Activated CD4-positive, CD25-positive, alpha-beta regulatory T cell treated with anti-CD3 and anti-CD28 coated beads, Interleukin-2, amount 50 U/mL, for 72 hours (primary cell): Measurements from ENCODE around the gene FBXL19.
A peak's percentile ranks its signal among the peaks of the same experiment; 100 is the strongest.
"Not testable (repeated sequence)": the region's sequence is repeated elsewhere in the genome, so short reads cannot be mapped to it uniquely, and the experiment has no call there.

ENCODE experiments used
- DNase-seq: peaks from one replicate; pipeline ENCODE4 v3.0.0; 2021

Gene FBXL19

DNA sequence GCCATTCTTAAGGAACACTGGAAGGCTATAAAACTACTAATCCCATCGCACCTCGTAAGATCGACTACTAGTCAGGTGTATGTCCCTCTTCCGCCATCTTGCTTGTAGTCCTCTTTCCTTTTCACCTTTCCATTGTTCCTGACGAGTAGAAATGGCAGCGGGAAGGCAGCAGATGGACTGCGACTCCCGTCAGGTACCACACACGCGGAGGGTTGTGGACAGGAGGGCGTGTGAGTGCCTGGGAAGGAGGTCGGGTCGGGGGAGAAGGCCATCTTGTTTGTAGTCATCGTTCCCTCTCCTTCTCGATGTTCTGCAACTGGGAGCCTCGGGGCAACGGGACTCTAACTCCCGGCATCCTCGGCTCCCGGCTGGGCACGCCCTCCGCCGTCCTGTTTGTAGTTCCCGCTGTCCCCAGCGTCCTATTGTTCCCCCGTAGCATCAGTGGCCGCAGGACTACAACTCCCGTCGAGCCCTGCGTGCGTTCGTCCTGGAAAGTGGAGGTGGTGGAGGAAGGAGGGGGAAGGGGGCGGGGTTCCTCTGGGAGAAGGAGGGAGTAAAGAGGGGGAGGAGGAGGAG lies 324 bp upstream of the FBXL19 start:
- DNase-seq: peak; percentile 90

- no peak for DNase-seq
These were observed 922 bp downstream of the FBXL19 start for GRCh38 chr16:30924076-30924912.

DNA sequence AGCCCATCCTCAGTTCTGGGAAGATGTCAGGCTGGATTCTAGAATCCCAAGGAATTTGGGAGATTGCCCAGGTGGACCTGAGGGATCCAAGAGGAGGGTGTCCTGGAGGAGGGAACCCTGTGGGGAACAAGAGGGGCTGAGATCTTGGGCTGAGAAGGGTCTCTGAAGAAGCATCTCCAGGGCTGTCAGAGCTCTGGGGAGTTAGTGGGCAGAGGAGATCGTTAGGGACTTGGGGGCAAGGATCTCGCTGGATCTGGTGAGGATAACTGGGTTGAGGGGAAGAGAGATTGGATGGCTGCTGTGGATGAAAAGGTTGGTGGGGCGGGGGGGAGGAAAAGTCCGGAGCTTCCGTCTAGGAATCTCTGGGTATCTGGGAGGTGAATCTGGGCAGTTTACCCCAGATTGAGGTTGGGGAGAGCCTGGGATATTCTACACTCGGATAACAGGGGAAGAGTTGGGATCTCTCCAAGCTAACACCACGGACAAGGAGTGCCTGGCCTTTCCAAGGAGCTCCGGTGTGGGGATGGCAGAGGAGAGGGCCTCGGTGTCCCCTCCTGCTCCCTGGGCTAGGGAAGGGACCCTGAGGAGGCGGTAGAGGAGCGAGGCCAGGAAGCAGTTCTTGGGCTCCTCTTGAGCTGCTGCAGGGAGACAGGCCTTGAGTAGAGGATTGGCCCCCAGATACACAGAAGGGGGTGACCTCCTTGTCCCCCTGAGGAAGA lies 1.7 kb downstream of the FBXL19 start:
- no peak for DNase-seq

- no peak for DNase-seq
These were observed 2.2 kb downstream of the FBXL19 start for GRCh38 chr16:30925632-30925987.

- DNase-seq: no peak
These were observed 2.8 kb downstream of the FBXL19 start for GRCh38 chr16:30925995-30926811.

DNA sequence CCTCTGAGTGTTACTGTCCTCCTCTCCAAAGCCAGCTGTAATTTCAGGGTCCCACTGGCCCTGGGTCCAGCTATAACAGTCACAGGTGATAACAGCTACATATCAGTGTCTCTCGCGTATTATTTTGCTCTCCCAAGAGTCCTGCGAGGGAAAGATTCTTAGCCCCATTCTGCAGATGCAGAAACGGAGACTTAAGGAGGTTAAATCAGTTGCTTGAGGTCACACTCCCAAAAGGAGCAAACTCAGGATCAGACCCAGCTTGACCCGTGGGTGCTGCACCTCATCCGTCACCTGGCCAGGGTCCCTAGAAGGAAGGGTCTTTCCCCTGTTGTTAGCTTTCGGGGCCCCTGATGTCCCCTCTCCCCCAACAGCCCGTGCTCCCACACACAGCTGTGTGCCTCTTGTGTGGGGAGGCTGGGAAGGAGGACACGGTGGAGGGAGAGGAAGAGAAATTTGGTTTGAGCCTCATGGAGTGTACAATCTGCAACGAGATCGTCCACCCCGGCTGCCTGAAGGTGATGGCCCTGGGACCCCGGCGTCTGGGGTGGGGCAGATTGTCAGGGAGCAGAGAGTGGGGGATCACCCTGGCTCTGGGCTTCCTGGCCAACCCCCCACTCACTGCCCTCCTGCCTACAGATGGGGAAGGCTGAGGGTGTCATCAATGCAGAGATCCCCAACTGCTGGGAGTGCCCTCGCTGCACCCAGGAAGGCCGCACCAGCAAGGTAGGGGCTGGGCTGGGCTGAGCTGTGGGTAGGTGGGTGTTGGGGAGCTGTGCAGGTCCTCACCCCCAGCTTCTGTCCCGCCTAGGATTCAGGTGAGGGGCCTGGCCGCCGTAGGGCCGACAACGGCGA lies 3.8 kb downstream of the FBXL19 start:
- DNase-seq: no peak

DNA sequence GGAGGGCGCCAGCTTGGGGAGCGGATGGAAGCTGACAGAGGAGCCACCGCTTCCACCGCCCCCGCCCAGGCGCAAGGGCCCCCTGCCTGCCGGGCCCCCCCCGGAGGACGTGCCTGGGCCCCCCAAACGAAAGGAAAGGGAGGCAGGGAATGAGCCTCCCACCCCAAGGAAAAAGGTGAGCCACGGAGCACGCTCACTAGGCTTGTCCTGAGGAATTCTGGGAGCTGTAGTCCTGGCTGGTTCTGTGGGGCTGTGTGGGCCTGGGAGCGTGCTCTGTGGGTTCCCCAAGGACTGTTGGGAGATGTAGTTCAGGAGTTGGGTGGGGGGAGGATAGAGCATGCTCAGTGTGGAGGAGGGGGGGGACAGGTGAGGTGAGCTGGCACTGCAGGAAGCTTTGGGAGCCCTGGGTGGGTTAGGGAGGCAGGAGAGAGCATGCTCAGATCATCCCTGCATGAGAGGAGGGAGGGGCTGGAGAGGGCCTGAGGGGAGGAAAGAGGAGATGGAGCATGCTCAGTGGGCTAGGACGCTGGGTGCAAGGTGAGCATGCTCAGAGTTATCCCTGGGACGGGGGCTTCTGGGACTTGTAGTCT lies 4.5 kb downstream of the FBXL19 start:
- no peak for DNase-seq

GRCh38 chr16:30928390-30928789 lies 5.0 kb downstream of the FBXL19 start:
- DNase-seq: no peak

- DNase-seq: no peak
These were observed 5.8 kb downstream of the FBXL19 start for GRCh38 chr16:30929167-30929566.

- no peak for DNase-seq
These were observed 6.8 kb downstream of the FBXL19 start for GRCh38 chr16:30930160-30930571.

DNA sequence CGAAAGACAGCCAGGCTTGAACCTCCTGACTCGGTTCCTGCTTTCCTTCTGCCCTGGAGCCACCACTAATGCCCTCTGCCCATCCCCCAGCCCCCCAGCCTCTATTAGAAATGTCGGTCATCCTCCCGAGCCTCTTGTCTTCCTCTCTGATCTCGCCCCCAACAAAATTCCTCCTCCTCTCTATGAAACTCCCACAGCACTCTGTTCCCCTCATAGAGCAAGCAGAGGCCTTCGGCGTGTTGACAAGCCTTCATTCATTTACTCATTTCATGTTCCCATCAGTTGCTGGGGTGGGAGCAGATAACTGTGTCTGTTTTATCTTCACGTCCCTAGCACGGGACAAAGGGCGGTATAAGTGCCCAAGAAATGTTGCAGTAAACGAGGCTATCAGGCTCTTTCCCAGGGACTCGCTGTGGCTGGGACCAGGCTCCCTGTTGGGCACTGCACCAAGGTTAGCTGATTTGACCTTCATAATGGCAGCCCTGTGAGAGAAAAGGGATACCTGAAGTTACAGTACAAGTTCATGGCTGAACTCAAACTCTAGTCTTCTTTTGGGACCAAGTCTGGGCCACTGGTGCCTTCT lies 7.8 kb downstream of the FBXL19 start:
- DNase-seq: no peak

- DNase-seq: no peak
These were observed 11.6 kb downstream of the FBXL19 start for GRCh38 chr16:30934827-30935557.

DNA sequence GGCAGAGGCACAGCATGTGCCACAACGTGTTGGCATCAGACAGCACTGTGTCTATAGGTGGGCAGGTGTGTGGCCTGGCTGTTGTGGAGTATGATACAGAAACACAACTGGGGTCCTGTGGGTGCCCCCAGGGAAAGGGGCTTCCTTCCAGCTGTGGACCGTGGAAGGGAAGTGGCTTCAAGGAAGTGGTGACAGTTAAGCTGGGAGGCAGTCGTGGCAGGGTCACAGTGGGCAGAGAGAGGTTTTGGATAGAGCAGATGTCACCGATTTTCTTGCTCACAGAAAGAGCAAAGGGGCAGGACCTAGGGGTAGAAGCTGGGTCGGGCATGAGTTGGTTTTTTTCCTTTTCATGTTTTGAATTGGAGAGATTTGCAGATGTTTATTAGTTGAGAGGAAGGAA lies 14.3 kb downstream of the FBXL19 start:
- DNase-seq: no peak

- not testable (repeated sequence) for DNase-seq
These were observed 16.2 kb downstream of the FBXL19 start for GRCh38 chr16:30939571-30939970.

- peak; percentile 75 for DNase-seq
These were observed 18.4 kb downstream of the FBXL19 start for GRCh38 chr16:30941600-30942425.

GRCh38 chr16:30942426-30942806 lies 19.0 kb downstream of the FBXL19 start:
- no peak for DNase-seq

GRCh38 chr16:30944352-30944751 lies 21.0 kb downstream of the FBXL19 start:
- DNase-seq: no peak

- no peak for DNase-seq
These were observed 23.5 kb downstream of the FBXL19 start for GRCh38 chr16:30946671-30947540.

DNA sequence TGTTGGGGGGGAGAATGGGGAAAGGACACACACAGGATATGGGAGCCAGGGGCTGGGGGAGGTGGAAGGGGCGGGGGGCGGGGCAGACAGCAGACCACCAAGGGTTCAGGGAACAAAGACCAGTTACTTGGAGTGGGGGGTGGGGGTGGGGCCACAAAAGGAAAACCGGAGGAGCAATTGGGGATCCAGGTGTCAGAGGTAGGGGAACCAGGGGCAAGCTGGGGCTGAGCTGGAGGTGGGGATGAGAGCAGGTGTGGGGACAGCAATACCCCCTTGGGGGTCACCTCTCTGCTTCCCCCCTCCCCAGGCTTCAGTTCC lies 24.1 kb downstream of the FBXL19 start:
- DNase-seq: no peak
